Panc1 (cell line): Measurements from ENCODE around the gene ASPHD1. TPM values are rescaled to one million over a fixed set of nuclear protein-coding genes. Genes with fewer than 3 reads are reported as not detected.

Experiments
- ATAC-seq: fragments of 200-7000 bp; cut with Tn5 transposase; 2 replicates; pipeline ENCODE4 v1.9.1; 2020; ENCODE audit warnings: mild to moderate bottlenecking, moderate library complexity
- BruUV-seq: library from RNA; stranded (reverse); fragments of 400-500 nt; replicated peaks from 2 replicates; lab custom pipeline; 2021; lab: Mats Ljungman, UMichigan
- CTCF ChIA-PET: fragments of 300-600 bp; sonication (Branson Sonifier 250); formaldehyde crosslinking; loops from one replicate; lab custom pipeline; 2022; ENCODE audit warnings: antibody characterized with exemption; lab: Charles Lee
- POLR2A ChIA-PET: fragments of 300-600 bp; sonication (Branson Sonifier 250); formaldehyde crosslinking; loops from one replicate; lab custom pipeline; 2022; ENCODE audit warnings: antibody characterized with exemption; lab: Charles Lee
- DNase-seq: peaks from one replicate; pipeline ENCODE4 v3.0.0-alpha.2; 2010; ENCODE audit warnings: low read depth, low spot score
- H3K27ac ChIP-seq: 2 replicates; pipeline ENCODE4 v1.5.1; 2011; ENCODE audit warnings: mild to moderate bottlenecking, low read length, inconsistent platforms
- H3K27me3 ChIP-seq: fragments of 200-500 bp; sonication (Bioruptor generic); 2 replicates; pipeline ENCODE4 v1.6.0; 2014; ENCODE audit warnings: low read length, inconsistent platforms; ENCODE audit not compliant: control insufficient read depth, insufficient read depth
- H3K36me3 ChIP-seq: fragments of 200-500 bp; sonication (Bioruptor generic); 2 replicates; pipeline ENCODE4 v1.5.1; 2014; ENCODE audit warnings: inconsistent platforms, mild to moderate bottlenecking, low read length, moderate library complexity; ENCODE audit not compliant: control insufficient read depth, insufficient read depth
- H3K4me1 ChIP-seq: 2 replicates; pipeline ENCODE4 v1.5.1; 2011; ENCODE audit warnings: inconsistent platforms, mild to moderate bottlenecking, low read length, moderate library complexity; ENCODE audit not compliant: control insufficient read depth, insufficient read depth
- H3K4me3 ChIP-seq, 2 experiments: 2 replicates each; pipeline ENCODE4 v1.5.1; 2011 to 2012; ENCODE audit warnings: low read depth in 2 of 2, low read length in 2 of 2, mild to moderate bottlenecking in 2 of 2, inconsistent platforms in 1 of 2, moderate library complexity in 1 of 2
- H3K9me3 ChIP-seq: fragments of 200-500 bp; sonication (Bioruptor generic); 2 replicates; pipeline ENCODE4 v1.5.1; 2014; ENCODE audit warnings: low read depth, mild to moderate bottlenecking, inconsistent platforms, low read length, moderate library complexity; ENCODE audit not compliant: control insufficient read depth, insufficient read depth
- POLR2AphosphoS5 ChIP-seq: IDR thresholded peaks from 2 replicates; pipeline ENCODE4 v1.6.1; 2012; ENCODE audit warnings: mild to moderate bottlenecking, low read depth, low read length, moderate library complexity
- SIN3A ChIP-seq: IDR thresholded peaks from 2 replicates; pipeline ENCODE4 v1.6.1; 2012; ENCODE audit warnings: low read depth, mild to moderate bottlenecking, low read length, moderate library complexity, borderline replicate concordance; ENCODE audit not compliant: insufficient read depth
- TCF7L2 ChIP-seq: IDR thresholded peaks from 2 replicates; pipeline ENCODE4 v1.6.1; 2011; ENCODE audit warnings: mild to moderate bottlenecking, low read depth, low read length, inconsistent platforms
- in situ Hi-C: cut with HindIII; loops from 2 replicates; pipeline ENCODE4 v1.10.0; 2016; ENCODE audit warnings: low sequenced_read_pairs, low pct_unique_long_range_greater_than_20kb
- intact Hi-C: fragments of 100-400 bp; cut with micrococcal nuclease; formaldehyde crosslinking; loops from one replicate; pipeline ENCODE4 v1.10.0; 2022; ENCODE audit not compliant: unreplicated experiment
- total RNA-seq: library from RNA; stranded (reverse); gene quantifications from one replicate; pipeline ENCODE4 v1.2.1, GENCODE V29; 2021; ENCODE audit not compliant: unreplicated experiment
- TF ChIP-seq, protein P1 (sequence below): fragments of 450-650 bp; IDR thresholded peaks from 2 replicates; pipeline ENCODE4 v1.5.1; 2017; ENCODE audit warnings: mild to moderate bottlenecking
- TF ChIP-seq, protein P2 (sequence below), 2 experiments: IDR thresholded peaks; 2 replicates each; pipeline ENCODE4 v1.6.1; 2011 to 2012; ENCODE audit warnings: low read depth in 2 of 2, control low read depth in 1 of 2, low read length in 1 of 2, mild to moderate bottlenecking in 1 of 2, moderate library complexity in 1 of 2; ENCODE audit not compliant: insufficient read depth in 1 of 2

ASPHD1 gene
- total RNA-seq, 1 experiment from 2014 or later, result 87.0 TPM

DNA sequence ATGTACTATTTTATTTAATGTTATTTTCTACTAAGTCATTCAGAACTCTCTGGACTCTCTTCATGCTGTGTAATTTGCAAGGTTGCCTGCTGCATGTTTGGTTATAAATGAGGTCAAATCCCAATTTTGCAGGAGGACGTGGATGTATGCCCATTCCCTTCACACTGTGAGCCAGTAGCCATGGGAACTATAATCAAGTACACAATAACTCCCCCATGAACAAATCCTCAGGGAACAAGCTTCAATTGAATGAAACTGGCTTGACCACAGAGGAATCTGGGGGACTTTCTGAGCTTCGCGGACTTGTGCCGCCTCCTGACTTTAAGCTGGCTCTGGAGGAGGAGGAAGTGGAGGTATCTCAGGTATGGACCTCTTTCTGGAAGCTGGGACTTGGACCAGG is 40.4 kb downstream of the ASPHD1 start:
- no peak overlapping the region for H3K4me3 ChIP-seq
- DNase-seq (no peak), ATAC-seq (no peak)
- BruUV-seq, result no TSS peak
- in situ Hi-C loops, result no loop called here
- H3K27me3 ChIP-seq, result no peaks in the 10 kb centered on the region
- TF ChIP-seq POLR2AphosphoS5 (no peak), SIN3A (no peak), TCF7L2 (no peak)
- TF ChIP-seq, protein P1, sequence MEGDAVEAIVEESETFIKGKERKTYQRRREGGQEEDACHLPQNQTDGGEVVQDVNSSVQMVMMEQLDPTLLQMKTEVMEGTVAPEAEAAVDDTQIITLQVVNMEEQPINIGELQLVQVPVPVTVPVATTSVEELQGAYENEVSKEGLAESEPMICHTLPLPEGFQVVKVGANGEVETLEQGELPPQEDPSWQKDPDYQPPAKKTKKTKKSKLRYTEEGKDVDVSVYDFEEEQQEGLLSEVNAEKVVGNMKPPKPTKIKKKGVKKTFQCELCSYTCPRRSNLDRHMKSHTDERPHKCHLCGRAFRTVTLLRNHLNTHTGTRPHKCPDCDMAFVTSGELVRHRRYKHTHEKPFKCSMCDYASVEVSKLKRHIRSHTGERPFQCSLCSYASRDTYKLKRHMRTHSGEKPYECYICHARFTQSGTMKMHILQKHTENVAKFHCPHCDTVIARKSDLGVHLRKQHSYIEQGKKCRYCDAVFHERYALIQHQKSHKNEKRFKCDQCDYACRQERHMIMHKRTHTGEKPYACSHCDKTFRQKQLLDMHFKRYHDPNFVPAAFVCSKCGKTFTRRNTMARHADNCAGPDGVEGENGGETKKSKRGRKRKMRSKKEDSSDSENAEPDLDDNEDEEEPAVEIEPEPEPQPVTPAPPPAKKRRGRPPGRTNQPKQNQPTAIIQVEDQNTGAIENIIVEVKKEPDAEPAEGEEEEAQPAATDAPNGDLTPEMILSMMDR, result no peak
- TF ChIP-seq, protein P2, sequence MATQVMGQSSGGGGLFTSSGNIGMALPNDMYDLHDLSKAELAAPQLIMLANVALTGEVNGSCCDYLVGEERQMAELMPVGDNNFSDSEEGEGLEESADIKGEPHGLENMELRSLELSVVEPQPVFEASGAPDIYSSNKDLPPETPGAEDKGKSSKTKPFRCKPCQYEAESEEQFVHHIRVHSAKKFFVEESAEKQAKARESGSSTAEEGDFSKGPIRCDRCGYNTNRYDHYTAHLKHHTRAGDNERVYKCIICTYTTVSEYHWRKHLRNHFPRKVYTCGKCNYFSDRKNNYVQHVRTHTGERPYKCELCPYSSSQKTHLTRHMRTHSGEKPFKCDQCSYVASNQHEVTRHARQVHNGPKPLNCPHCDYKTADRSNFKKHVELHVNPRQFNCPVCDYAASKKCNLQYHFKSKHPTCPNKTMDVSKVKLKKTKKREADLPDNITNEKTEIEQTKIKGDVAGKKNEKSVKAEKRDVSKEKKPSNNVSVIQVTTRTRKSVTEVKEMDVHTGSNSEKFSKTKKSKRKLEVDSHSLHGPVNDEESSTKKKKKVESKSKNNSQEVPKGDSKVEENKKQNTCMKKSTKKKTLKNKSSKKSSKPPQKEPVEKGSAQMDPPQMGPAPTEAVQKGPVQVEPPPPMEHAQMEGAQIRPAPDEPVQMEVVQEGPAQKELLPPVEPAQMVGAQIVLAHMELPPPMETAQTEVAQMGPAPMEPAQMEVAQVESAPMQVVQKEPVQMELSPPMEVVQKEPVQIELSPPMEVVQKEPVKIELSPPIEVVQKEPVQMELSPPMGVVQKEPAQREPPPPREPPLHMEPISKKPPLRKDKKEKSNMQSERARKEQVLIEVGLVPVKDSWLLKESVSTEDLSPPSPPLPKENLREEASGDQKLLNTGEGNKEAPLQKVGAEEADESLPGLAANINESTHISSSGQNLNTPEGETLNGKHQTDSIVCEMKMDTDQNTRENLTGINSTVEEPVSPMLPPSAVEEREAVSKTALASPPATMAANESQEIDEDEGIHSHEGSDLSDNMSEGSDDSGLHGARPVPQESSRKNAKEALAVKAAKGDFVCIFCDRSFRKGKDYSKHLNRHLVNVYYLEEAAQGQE (IDR thresholded peaks at IDR 0.05; ENCODE audit: insufficient read depth in 1 of 2, low read depth in 2 of 2, low read length in 1 of 2), result no peak
- POLR2A ChIA-PET, result interaction anchor here (1.0 kb wide), 1 partner anchor 13 kb away, joined by 3 read pairs; no protein-coding TSS in a partner anchor
- CTCF ChIA-PET, result no interaction called here
- no peaks in the 10 kb centered on the region for H3K36me3 ChIP-seq
- no peaks in the 10 kb centered on the region for H3K9me3 ChIP-seq
- peaks cover 17% of the 10 kb centered on the region for H3K4me1 ChIP-seq
- intact Hi-C loops, result no loop called here
- peak overlapping the region; percentile 34; the same call in 1 of the 2 replicates for H3K27ac ChIP-seq

DNA sequence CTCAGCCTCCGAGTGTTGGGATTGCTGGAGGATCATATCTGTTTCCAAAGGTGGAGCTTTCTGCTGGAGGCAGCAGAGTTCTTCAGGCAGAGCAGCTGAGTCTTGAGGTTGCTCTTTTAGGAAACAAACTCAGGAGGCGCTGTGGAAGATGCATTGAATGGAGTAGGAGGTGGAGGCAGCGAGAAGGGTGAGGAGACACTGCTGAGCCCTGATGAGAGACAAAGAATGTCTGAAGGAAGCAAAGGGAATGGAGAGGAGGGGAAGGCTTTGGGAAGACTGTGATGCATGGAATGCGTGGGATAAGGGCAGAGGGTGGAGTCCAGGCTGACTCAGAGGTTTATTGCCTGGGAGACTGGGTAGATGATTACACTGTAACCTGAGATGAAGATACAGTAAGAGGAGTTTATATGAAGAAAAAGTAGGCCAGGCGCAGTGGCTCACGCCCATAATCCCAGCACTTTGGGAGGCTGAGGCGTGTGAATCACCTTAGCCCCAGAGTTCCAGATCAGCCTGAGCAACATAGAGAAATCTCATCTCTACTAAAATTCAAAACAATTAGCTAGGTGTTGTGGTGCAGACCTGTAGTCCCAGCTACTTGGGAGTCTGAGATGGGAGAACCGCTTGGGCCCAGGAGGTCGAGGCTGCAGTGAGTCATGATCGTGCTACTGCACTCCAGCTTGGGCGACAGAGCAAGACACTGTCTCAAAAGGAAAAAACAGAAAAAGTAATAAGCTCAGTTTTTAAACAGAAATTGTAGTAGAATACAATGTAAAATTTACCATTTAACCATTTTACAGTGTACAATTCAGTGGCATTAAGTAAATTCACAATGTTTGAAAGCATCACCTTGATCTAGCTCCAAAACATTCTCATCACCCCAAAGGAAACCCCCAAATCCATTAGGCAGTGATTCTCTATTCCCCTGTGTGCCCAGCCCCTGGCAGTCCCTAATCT is 43.8 kb downstream of the ASPHD1 start:
- H3K9me3 ChIP-seq, result no peaks in the 10 kb centered on the region
- CTCF ChIA-PET, result interaction anchor here (1.1 to 1.3 kb wide), 2 partner anchors 27 to 88 kb away, joined by 4 read pairs; no protein-coding TSS in a partner anchor
- H3K27me3 ChIP-seq, result no peaks in the 10 kb centered on the region
- in situ Hi-C loops, result no loop called here
- peak overlapping the region; percentile 99 for H3K27ac ChIP-seq
- H3K36me3 ChIP-seq, result no peaks in the 10 kb centered on the region
- DNase-seq (peak; percentile 98), ATAC-seq (peak; percentile 99)
- peaks cover 17% of the 10 kb centered on the region for H3K4me1 ChIP-seq
- peak overlapping the region; percentile 23 to 53 for H3K4me3 ChIP-seq
- no peak; the same call in 1 of the 2 replicates for TF ChIP-seq SIN3A
- peak; percentile 70; the same call in 1 of the 2 replicates for TF ChIP-seq POLR2AphosphoS5
- TF ChIP-seq, protein P1, result no peak
- TF ChIP-seq, protein P2 (IDR thresholded peaks at IDR 0.05; ENCODE audit: insufficient read depth in 1 of 2, low read depth in 2 of 2, low read length in 1 of 2), result peak; percentile 24 to 27; a peak in 2 of 4 replicates
- 0 out of 2 replicates have a peak, but pooled peaks have one; percentile 33 for TF ChIP-seq TCF7L2
- BruUV-seq, result no TSS peak
- intact Hi-C loops, result loop anchor here (2.0 kb wide), 1 partner anchor 17 kb away; no protein-coding TSS in a partner anchor
- POLR2A ChIA-PET, result interaction anchor here (0.5 to 2.4 kb wide), 8 partner anchors 12 to 89 kb away, joined by 3 to 10 read pairs (median 4); partner anchors contain the start of gene TMEM219
